NCI-H1436 (cell line): Measurements from ENCODE around the gene HOXB3.

ENCODE experiments used
- DNase-seq: peaks from one replicate; lab custom pipeline; 2025; lab: John Stamatoyannopoulos, UW

The HOXB3 gene

DNA sequence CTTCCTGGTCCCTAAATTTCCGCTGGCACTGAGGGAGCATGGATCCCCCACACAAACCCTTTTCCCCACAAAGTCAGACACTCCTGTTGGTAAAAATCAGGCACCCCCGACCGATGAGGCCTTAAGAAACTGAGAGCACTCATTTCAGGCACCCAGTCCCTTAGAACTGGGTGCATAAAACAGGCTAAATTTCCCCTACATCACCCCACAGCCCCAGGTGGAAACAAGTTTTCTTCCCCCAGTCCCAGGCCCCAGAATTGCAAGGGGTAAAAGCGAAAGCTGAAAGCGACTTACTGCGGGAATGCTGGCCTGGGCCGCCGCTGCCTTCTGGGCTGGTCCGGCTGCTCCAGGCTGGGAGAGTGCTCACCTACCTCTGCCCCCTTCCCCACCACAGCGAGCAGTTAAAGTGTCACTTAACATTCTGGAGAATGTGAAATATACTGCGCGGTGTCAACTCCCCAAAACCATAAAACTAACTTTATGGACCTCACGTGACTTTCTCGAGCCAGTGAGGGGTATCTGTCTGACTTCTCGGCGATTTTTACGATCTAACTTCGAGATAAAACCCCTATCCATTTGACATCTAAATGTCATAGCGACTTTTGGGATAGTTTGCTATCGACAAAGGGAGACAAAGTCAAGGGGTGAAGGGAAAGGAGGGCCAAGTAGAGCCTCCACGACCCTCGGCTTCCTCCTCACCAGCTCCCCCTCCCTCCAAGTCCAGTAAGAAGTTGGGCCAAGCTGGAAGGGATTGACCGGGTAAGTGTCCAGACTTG lies at the start of gene HOXB3:
Gene HOXB3 (minus strand): TSS at position 411 of the 776 bp plus-strand sequence. CDS start 37,767 bp downstream, outside the sequence.
- DNase-seq: no peak

DNA sequence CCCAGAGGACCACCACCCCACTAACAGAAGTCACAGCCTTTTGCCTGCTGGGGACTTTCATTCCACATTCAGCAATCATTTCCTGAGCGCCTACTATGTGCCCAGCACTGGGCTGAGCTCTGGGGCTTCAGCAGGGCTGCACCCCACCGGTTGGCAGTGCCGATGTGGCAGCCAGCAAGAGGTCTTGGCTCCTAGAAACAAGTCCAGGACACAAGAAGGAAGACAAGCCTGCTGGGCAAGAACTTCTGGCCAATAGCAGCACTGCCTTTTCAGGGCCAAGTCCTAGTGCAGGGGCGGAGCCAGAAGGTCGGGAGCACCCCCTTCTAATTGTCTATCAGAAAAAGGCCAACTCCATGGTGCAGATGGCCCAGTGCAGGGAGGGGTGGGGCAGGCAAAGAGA lies 49.1 kb upstream of the HOXB3 start:
- no peak for DNase-seq

DNA sequence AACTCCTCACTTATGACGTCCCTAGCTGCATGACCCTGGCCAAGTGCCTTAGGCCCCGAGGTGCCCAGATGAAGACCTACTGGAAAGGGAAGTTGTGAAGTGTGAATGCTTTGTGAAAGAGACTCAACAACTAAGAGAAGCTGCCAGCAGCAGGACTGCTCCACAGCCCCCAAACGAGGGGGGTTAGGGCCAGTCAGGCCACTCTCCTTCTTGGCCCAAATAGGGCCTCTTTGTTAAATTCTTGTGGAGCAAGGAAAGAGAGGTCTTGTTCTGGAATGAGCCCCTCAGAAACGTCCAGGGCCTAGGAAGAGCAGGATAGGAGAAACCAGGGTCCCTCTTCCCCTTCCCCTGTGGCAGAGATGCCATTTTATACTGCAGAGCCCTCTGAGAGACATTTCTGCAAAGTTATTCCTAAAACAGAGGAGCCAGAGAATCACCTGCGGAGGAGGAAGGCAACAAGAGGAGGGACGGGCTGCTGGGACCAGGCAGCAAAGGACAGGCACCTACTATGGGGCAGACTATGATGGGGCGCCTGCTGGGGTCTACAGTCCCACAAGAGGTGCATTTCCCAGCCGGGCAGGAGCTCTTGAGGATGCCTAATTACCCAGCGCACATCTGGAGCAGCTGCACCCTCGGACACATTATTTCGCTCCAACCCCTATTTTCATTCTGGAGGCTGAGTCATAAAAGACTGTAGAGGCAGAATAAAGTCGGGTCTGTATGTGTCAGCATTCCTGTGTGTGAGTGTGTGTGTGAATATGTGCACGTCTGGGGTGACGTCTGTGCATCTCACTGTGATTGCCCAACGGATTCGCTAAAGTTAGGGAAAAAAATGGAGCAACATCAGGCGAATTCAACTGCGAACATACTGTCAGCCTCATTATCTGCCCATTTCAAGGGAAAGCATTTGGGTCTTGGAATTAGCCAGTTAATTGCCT lies 47.6 kb upstream of the HOXB3 start:
- DNase-seq: no peak

DNA sequence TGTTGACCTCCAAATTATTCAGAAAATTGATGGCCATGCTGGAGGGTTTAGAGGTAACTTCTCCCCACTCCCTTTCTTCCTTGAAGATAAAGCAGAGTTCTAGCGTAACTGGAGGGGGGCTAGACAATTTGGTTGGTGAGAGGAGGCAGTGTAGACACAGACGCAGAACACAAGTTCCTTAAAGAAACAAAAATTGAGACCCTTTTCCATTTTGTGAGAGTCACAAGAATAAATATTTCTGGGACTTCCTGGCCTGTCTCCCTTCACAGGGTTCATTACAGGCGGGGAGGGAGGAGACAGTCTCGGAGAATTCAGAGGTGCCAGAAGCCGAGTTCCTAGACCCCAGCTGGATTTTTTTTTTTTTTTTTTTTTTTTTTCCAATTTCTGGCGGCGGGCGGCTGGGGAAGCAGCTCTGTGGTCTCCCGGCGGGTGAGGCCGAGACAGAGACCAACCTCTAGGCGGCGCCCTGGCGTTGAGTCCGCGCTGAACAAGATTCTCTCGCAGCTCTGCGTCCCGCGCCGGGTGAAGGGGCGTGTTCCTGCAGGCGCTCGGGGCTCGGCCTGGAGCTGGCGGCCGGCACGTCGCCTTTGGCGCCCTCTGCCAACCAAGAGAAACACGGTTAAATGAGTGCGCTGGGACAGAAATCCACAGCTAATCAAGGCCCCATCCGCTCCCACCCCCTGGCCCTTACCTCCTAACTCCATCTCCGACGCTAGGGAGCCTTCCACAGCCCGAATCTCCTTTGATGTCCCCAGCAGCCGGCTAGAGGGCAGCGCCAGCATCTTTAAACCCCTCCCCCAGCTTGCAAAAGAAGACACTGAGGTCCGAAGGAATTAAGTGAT lies 46.4 kb upstream of the HOXB3 start:
- DNase-seq: peak; percentile 82

DNA sequence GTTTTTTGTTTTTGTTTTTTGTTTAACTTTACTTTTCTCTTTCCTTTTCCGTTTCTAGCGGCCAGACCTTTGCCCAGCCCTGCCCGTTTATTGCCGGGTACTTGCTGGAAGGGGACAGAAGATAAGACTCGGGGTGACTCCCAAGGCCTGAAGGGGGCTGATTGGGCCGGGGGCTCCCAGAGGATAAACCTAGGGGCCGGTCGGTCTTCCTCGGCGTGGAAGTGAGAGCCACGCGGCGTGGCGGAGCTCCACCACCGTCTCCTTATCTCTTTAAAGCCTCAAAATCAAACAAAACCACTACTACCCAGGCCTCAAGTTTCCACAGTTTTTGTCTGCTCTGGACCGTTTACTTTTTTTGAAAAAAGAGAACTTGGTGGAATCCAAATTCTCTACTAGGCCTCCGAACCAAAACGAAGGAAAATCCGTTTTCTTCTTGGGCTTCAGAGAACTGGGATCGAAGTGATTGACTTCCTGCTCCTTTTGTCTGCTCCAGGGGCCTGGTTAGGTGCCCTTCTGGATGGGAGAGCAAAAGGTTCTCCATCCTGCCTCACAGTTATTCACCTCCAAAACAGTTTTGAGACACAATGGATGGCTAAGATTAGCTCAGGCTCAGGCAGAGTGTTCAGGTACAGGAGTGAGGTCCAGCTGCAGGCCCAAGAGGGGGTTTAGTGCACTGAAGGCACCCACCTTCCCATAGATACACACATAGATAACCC lies 44.6 kb upstream of the HOXB3 start:
- DNase-seq: no peak

DNA sequence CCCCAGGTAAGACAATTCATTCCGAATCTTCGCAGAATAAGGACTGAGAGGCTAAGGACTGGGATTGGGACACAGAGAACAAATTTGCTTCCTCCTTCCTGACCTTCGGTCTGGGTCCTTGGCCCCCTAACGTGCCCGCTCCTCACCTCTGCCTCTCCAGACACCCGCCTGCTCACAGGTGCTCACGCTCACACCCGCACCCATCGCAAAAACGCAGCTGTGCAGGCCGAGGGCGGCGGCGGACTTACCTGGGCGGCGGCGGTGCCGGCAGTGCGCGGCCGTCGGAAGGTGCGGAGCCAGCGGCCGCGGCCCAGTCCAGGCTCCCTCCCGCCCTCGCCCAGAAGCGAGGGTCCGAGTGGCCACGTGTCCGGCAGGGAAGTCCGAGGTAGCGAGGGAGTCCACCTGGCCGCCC lies 43.2 kb upstream of the HOXB3 start:
- DNase-seq: no peak

DNA sequence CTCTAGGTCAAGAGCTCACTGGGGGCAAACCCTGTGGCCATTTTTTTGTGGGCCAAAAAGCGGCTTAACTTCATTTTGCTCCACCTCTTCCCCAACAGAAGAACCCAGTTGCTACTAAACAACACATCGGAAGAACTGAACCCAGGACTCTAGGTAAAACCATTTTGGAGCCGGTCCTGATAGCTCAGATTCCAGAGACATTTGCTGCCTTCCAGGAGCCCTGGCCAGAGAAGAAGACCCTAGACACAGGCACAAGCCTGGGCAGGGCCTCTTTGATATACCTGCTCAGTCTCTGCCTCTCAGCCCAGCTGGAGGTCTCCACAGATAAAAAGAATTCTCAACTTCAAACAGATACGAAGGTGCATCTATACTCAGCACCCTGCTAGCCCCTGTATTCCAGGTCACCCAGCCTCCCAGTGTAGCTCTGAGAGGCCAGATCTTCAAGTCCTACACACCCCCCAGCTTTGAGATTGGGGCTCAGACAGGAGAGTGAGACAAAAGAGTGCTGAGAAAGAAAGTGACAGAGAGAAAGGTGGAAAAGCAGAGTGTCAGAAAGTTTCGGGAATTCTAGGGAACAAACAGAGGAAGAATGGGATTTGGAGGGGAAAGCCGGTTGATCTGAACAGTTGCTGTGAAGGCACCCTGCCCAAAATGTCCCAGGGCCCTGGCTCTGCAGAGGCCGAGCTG lies 42.7 kb upstream of the HOXB3 start:
- no peak for DNase-seq

DNA sequence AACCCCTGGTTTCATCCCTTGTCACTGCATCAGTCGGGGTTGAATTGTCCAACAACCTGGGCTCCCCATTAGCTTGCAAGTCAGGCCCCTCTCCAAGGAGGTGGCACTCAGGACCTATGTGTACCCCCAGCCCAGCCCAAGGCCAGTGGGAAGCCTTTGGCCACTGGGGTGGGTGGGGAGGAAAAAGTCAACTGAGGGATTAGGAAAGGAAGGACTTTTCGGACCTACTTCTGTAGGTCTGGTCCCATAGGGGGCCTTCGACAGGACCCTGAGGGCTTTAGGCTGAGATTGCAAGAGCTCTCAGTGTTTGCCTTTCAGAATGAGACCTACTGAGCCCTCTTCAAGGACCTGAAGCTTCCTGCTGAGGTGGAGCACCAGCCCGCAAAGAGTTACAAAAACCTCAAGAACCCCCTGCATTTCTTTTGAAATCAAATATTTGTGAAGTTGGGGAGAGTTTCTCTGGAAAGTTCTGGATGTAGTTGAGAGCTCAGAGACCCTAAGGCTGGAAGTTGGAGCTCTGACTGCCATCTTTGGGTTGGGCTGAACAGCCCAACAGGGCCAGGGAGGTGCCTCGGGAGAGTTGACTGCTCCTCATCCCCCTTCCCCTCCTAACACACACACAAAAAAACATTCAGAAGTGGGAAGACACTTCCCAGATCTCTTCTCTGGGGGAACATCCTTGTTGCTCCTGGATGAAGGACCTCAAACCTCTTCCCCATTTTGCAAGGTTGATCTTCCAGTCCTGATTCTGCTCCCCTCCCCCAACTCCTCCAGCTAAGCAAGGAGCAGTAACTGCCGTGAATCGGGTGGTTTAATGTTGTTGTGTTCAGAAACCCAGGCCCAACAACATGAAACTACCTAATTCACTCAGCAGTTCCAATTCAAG lies 41.9 kb upstream of the HOXB3 start:
- DNase-seq: no peak

DNA sequence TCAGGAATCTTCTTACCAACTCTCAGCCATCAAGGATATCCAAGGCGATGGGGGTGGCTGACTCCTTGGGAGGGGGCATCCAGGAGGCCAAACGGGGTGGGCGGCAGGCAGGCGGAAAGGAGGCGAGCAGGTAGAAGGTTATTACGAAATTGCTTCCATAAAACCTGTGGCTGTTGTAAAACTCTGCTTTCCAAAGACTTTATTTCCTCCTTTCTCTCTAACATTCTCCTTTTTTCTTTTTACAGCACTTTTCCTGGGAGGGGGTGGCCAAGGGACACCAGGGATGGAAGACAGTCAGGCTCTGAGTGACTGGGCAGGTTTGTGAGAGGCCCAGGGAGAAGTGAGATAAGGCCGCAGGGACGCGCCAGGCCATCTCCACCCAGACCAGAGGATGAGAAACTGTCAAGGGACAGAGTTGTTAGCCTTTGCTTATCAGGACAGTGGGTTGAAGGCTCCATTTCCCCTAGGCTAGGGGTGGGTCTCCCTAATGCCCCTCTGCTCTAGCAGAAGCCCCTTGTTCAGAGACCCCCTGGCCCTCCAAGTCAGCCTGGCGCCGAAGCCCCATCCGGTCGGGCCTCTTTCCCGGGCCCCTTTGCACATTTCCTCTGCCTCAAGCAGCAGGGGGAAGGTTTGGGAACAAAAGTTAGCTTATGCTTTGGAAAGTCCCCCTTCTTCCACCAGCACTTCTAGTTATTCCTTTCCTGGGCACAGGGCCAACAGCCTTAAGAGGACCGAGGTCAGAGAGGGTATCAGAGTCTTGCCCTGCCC lies 41.1 kb upstream of the HOXB3 start:
- DNase-seq: no peak

DNA sequence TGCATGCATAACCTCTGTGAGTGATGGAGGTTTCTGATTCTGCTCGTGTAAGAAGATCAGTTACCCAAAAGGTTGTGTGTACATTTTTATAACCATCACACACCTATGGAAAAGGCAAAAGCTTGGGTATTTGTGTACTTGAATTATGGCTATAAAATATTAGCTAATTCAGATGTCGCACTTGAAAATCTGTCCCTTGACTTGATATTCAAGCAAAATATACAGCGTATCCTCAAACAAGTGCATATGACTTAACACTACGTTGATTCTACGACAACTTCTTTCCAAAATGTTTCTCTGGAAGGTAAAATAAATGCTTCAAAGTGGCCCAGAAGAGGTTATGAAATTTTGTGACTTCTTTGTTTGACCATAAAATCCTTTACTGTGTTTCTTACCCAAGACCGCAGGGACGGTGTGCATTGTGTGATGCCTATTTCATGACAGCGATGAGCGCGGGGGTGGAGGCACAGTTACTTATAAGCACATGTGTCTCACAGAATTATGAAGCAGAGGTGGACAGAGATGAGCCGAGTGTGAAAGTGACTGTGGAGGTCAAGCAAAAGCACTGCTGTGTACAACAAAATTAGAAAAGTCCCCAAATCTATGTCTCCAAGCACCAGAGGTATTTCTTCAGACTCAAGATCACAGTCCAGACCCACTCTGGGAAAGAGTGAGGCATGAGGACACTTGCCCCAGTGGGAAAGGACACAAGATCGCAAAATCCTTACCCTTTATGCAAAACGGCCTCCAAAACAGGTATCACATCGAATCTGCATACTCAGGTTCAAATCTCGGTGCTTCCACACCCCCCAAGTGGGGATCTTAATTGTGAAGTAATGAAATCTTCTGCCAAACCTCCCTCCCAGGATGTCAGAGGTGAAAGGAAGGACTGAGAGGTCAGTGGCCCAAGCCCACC lies 40.2 kb upstream of the HOXB3 start:
- DNase-seq: no peak

DNA sequence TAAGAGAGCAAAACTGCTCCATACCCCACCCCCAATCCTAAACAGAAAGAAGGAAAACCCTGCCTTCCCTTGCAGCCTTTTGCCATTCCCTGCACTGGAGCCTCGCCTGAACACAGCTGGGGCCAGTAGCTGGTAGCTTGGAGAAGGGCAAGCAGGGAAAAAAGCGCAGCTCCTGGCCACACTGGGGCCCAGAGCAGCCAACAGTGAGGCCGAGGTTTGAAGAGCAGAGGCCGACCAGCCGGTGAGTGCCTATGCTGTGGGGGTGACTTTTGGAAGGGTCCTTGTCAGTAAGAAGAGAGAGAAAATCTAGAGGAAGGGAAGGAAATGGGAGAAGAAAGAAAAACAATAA lies 39.3 kb upstream of the HOXB3 start:
- no peak for DNase-seq

DNA sequence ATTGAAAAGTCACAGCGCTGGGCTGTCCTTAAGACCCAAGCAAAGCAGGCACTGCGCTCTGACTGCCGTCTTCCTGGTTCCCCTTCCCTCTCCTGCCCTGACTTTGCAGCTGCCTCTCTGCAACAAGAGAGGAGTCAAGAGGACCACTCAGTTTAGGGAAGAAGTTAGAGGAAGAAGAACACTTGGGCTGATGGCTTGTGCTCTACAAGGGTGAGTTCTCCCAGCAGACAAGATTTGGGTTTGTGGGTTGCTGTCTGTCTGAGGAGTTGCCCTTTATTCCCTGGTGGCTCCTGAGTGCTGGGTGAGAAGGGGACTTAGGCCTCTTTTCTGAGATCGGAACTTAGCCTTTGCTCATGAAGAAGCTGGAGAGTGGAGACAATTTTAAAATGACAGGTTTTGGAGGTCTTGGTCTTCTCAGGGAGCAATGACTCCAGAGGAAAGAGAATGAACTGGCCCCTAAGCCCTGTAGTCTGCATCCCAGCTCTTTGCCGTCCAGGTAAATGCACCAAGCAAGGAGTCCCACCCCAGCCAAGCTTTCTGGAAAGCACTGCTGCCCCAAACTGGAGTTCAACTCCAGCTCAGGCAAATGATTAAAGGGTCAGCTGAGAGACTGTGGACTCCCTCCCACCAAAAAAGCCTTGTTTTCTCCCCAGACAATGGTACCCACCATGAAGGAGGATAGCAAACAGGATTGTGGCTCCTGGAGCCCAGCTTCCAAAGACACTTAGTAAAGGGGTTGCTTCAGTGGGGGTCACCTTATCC lies 38.8 kb upstream of the HOXB3 start:
- DNase-seq: no peak

DNA sequence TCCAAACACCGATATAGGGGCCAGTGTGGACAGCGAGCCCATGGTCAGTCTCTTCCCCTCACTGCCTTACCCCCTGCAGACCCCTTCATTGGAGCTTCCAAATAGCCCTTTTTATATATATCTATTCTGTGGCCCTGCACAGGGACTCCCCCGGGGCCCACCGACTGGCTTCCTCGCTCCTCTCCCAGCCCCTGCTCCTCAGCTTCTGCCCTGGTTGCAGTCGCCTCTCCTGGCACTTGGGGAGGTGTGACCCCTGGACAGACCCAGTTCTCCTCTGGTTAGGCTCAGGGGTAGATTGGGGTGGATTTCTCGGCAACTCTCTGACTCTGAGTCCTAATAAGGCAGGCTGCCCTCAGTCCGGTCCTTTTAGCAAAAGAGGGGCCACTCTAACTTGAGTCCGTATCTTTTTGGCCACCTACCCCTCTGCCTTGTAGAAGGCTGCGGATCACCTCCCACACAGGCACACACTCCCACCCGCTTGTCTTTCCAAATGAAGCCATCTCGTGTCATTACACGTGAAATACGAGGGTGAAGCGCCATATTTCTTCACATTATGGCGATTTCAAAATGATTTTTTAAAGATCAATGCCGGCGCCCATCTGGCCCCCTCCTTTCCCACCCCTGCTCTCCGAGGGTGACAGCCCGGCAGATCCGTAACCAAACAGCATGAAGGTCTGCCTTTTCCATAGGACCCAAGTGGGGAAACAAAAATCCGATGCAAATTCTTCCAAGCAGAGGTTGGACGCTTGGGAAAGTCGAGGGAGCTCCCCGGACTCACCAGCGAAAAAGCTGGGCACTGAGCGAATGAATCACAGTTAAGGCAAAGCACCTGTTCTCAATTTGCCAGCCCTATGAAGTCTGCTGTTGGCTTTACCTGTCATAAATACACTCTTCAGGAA lies 37.8 kb upstream of the HOXB3 start:
- no peak for DNase-seq

DNA sequence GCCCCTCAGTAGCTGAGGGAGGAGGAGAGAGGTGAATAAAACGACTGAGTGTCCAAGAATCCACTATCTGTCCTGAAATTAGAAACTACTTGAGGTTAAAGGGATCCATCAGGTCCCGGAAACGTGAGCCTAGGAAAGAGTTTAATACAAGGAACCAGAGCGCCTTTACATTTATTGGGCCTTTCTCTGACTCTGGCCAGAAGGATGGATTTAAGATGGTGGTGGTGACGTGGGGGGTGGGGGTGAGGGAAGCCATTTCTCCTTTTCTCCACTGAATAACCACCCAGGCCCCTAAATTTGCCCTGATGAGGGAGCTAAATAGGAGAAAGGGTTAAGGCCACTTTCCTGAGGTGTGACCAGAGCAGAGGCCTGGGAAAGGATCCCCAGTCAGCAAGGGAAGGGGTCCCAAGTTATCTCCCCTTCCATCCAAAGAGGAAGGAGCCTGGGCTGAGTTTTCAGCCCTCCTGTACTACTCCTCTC lies 37.1 kb upstream of the HOXB3 start:
- no peak for DNase-seq

DNA sequence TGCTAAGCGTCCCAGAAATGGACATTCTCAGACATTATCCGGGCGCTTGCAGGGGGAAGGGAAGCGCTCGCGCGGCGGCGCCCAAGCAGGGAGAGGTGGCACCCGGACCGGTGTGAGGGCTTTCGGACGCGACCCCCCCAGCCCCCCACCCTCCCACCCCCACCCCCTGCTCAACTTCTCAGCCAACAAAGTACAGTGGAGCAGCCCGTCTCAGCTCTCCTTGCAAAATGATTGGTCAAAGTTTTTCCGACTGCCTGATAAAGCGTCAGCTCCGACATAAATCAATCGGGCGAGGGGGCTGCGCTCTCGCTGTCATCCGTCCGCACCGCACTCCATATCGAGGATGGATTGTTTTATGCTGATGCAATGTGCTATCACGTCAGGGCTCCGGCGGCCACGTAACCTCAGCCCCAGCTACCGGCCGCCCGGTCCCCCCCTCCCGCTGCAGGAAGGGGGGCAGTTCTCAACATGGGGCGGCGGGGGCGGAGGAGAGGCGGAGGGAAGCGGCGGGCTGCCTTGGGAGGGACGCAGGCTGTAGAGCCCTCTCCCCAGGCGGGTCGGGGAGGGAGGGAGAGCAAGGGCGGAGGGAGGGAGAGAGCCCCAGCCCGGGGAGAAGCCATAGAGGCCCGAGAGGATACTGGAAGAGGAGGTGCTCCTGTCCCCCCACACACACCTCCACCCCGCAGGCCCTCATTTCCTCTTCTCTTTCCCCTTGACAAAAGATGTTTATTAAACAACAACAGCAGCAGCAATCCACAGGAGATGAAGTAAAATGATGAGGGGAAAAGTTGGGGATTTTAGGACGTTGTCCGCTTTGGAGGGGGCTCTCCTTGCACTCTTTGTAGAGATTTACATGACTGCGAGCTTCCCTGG lies 36.4 kb upstream of the HOXB3 start, which contains the start of gene HOXB9:
Gene HOXB9 (minus strand): TSS at position 114 of the 873 bp plus-strand sequence. CDS start 89 bp downstream, at position 25.
- no peak for DNase-seq
